ENCODE results near the gene HTR4.

Gene HTR4

GRCh38 chr5:148466236-148466580, 188.1 kb downstream of the HTR4 start:
- H2BK5ac ChIP-seq (ENCODE audit: low read length): no peak overlapping the region
- H4K8ac ChIP-seq (ENCODE audit: low read depth, low read length): no peak overlapping the region
- H3K4me2 ChIP-seq (ENCODE audit: low read length): no peak overlapping the region
- no CpG with 5 or more reads among the region's 4 CpGs for WGBS (ENCODE audit: extremely low coverage, insufficient coverage, low lambda C conversion rate)
- no peaks in the 10 kb centered on the region for H3K79me2 ChIP-seq (ENCODE audit: control insufficient read depth, insufficient read depth, low read length)
- no peak overlapping the region for H3K56ac ChIP-seq (ENCODE audit: low read length)
- no peaks in the 10 kb centered on the region for H3K36me3 ChIP-seq (ENCODE audit: control insufficient read depth, insufficient read depth, low read length)
- H4K5ac ChIP-seq (ENCODE audit: low read length): no peak overlapping the region
- no peak overlapping the region for H3K9ac ChIP-seq (ENCODE audit: low read length)
- no peak overlapping the region for H3K23ac ChIP-seq (ENCODE audit: low read length)
- H3K79me1 ChIP-seq (ENCODE audit: low read length): no peaks in the 10 kb centered on the region
- H3K18ac ChIP-seq (ENCODE audit: low read length): no peak overlapping the region
- no peak overlapping the region for H2BK15ac ChIP-seq (replicated peaks; ENCODE audit: low read depth)
- no peak for DNase-seq
- H3K4ac ChIP-seq (ENCODE audit: low read depth, low read length): no peak overlapping the region
- no peak overlapping the region for H2BK120ac ChIP-seq (ENCODE audit: low read depth, low read length)
- H3K4me3 ChIP-seq (ENCODE audit: low read length): no peak overlapping the region
- H3K27me3 ChIP-seq (ENCODE audit: insufficient read depth, low read length, poor library complexity): no peaks in the 10 kb centered on the region
- no peak overlapping the region for H2AK5ac ChIP-seq (ENCODE audit: low read length)
- no peaks in the 10 kb centered on the region for H3K4me1 ChIP-seq (ENCODE audit: control insufficient read depth, low read depth, low read length)
- H3K27ac ChIP-seq (ENCODE audit: low read depth, low read length): no peak overlapping the region

- Histone ChIP-seq H3K4me2 (ENCODE audit: low read length) (no peak overlapping the region), H4K8ac (ENCODE audit: low read depth, low read length) (no peak overlapping the region), H3K23ac (ENCODE audit: low read length) (no peak overlapping the region), H3K79me2 (ENCODE audit: control insufficient read depth, insufficient read depth, low read length) (no peaks in the 10 kb centered on the region), H3K4ac (ENCODE audit: low read depth, low read length) (no peak overlapping the region), H3K27me3 (ENCODE audit: insufficient read depth, low read length, poor library complexity) (no peaks in the 10 kb centered on the region), H3K56ac (ENCODE audit: low read length) (no peak overlapping the region), H2AK5ac (ENCODE audit: low read length) (no peak overlapping the region), H4K5ac (ENCODE audit: low read length) (no peak overlapping the region), H3K18ac (ENCODE audit: low read length) (no peak overlapping the region), H3K36me3 (ENCODE audit: control insufficient read depth, insufficient read depth, low read length) (no peaks in the 10 kb centered on the region), H2BK15ac (replicated peaks; ENCODE audit: low read depth) (no peak overlapping the region), H2BK5ac (ENCODE audit: low read length) (no peak overlapping the region), H3K9ac (ENCODE audit: low read length) (no peak overlapping the region), H3K27ac (ENCODE audit: low read depth, low read length) (no peak overlapping the region), H3K4me1 (ENCODE audit: control insufficient read depth, low read depth, low read length) (no peaks in the 10 kb centered on the region), H3K4me3 (ENCODE audit: low read length) (no peak overlapping the region), H3K79me1 (ENCODE audit: low read length) (no peaks in the 10 kb centered on the region), H2BK120ac (ENCODE audit: low read depth, low read length) (no peak overlapping the region)
- no CpG with 5 or more reads among the region's 4 CpGs for WGBS (ENCODE audit: extremely low coverage, insufficient coverage, low lambda C conversion rate)
- no peak for DNase-seq
Measured at GRCh38 chr5:148465381-148466235, 188.7 kb downstream of the HTR4 start.

DNA sequence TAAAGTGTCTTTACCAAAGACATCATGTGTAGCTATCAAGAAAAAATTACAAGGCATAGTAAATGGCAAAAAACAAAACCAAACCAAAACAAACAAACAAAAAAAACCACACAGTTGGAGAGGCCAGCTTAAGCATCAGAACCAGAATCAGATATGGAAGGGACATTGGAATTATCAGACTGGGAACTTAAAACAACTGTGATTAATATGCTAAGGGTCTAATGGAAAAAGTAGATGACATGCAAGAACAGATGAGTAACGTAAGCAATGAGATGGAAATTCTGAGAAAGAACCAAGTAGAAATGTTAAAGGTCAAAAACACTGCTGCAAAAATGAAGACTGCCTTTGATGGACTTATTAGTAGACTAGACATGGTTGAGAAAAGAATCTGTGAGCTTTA, 194.7 kb downstream of the HTR4 start:
- Histone ChIP-seq H3K27ac (ENCODE audit: low read depth, low read length) (no peak overlapping the region), H2BK5ac (ENCODE audit: low read length) (no peak overlapping the region), H3K36me3 (ENCODE audit: control insufficient read depth, insufficient read depth, low read length) (no peaks in the 10 kb centered on the region), H2AK5ac (ENCODE audit: low read length) (no peak overlapping the region), H3K4me1 (ENCODE audit: control insufficient read depth, low read depth, low read length) (peaks cover 10% of the 10 kb centered on the region), H3K4me2 (ENCODE audit: low read length) (no peak overlapping the region), H4K5ac (ENCODE audit: low read length) (no peak overlapping the region), H3K79me2 (ENCODE audit: control insufficient read depth, insufficient read depth, low read length) (no peaks in the 10 kb centered on the region), H3K56ac (ENCODE audit: low read length) (no peak overlapping the region), H3K4ac (ENCODE audit: low read depth, low read length) (no peak overlapping the region), H2BK15ac (replicated peaks; ENCODE audit: low read depth) (no peak overlapping the region), H3K79me1 (ENCODE audit: low read length) (no peaks in the 10 kb centered on the region), H3K27me3 (ENCODE audit: insufficient read depth, low read length, poor library complexity) (no peaks in the 10 kb centered on the region), H3K18ac (ENCODE audit: low read length) (no peak overlapping the region), H4K8ac (ENCODE audit: low read depth, low read length) (no peak overlapping the region), H2BK120ac (ENCODE audit: low read depth, low read length) (no peak overlapping the region), H3K23ac (ENCODE audit: low read length) (no peak overlapping the region), H3K4me3 (ENCODE audit: low read length) (no peak overlapping the region), H3K9ac (ENCODE audit: low read length) (no peak overlapping the region)
- DNase-seq: no peak
- WGBS (ENCODE audit: extremely low coverage, insufficient coverage, low lambda C conversion rate): no CpG with 5 or more reads among the region's 1 CpG

- Histone ChIP-seq H4K8ac (ENCODE audit: low read depth, low read length) (no peak overlapping the region), H3K4me1 (ENCODE audit: control insufficient read depth, low read depth, low read length) (peaks cover 14% of the 10 kb centered on the region), H3K4ac (ENCODE audit: low read depth, low read length) (no peak overlapping the region), H3K4me2 (ENCODE audit: low read length) (no peak overlapping the region), H2BK120ac (ENCODE audit: low read depth, low read length) (no peak overlapping the region), H3K27ac (ENCODE audit: low read depth, low read length) (no peak overlapping the region), H3K36me3 (ENCODE audit: control insufficient read depth, insufficient read depth, low read length) (no peaks in the 10 kb centered on the region), H3K9ac (ENCODE audit: low read length) (no peak overlapping the region), H3K79me2 (ENCODE audit: control insufficient read depth, insufficient read depth, low read length) (no peaks in the 10 kb centered on the region), H3K4me3 (ENCODE audit: low read length) (no peak overlapping the region), H3K56ac (ENCODE audit: low read length) (peak overlapping the region; percentile 54), H3K23ac (ENCODE audit: low read length) (no peak overlapping the region), H4K5ac (ENCODE audit: low read length) (no peak overlapping the region), H2BK15ac (replicated peaks; ENCODE audit: low read depth) (no peak overlapping the region), H3K27me3 (ENCODE audit: insufficient read depth, low read length, poor library complexity) (no peaks in the 10 kb centered on the region), H2AK5ac (ENCODE audit: low read length) (no peak overlapping the region), H3K18ac (ENCODE audit: low read length) (no peak overlapping the region), H3K79me1 (ENCODE audit: low read length) (no peaks in the 10 kb centered on the region), H2BK5ac (ENCODE audit: low read length) (peak overlapping the region; percentile 53)
- no peak for DNase-seq
- WGBS (ENCODE audit: extremely low coverage, insufficient coverage, low lambda C conversion rate): no CpG with 5 or more reads among the region's 3 CpGs
Measured at GRCh38 chr5:148458036-148458888, 196.1 kb downstream of the HTR4 start.

GRCh38 chr5:148457183-148457620, 197.1 kb downstream of the HTR4 start:
- Histone ChIP-seq H3K23ac (ENCODE audit: low read length) (no peak overlapping the region), H3K79me1 (ENCODE audit: low read length) (no peaks in the 10 kb centered on the region), H3K4me3 (ENCODE audit: low read length) (no peak overlapping the region), H4K5ac (ENCODE audit: low read length) (no peak overlapping the region), H3K27me3 (ENCODE audit: insufficient read depth, low read length, poor library complexity) (no peaks in the 10 kb centered on the region), H2BK120ac (ENCODE audit: low read depth, low read length) (no peak overlapping the region), H3K4me1 (ENCODE audit: control insufficient read depth, low read depth, low read length) (peaks cover 14% of the 10 kb centered on the region), H3K79me2 (ENCODE audit: control insufficient read depth, insufficient read depth, low read length) (no peaks in the 10 kb centered on the region), H3K4me2 (ENCODE audit: low read length) (no peak overlapping the region), H4K8ac (ENCODE audit: low read depth, low read length) (no peak overlapping the region), H3K36me3 (ENCODE audit: control insufficient read depth, insufficient read depth, low read length) (no peaks in the 10 kb centered on the region), H3K56ac (ENCODE audit: low read length) (no peak overlapping the region), H3K4ac (ENCODE audit: low read depth, low read length) (no peak overlapping the region), H3K18ac (ENCODE audit: low read length) (no peak overlapping the region), H3K27ac (ENCODE audit: low read depth, low read length) (no peak overlapping the region), H3K9ac (ENCODE audit: low read length) (no peak overlapping the region), H2BK5ac (ENCODE audit: low read length) (no peak overlapping the region), H2BK15ac (replicated peaks; ENCODE audit: low read depth) (no peak overlapping the region), H2AK5ac (ENCODE audit: low read length) (no peak overlapping the region)
- peak; percentile 83 for DNase-seq
- no CpG with 5 or more reads among the region's 5 CpGs for WGBS (ENCODE audit: extremely low coverage, insufficient coverage, low lambda C conversion rate)
